Naive thymus-derived CD4-positive, alpha-beta T cell (primary cell): ENCODE data around the gene SLC22A23. TPM values are rescaled to one million over a fixed set of nuclear protein-coding genes. Genes with fewer than 3 reads are reported as not detected.

Experiments
- ATAC-seq: fragments of 150-1000 bp; cut with Tn5 transposase; 2 replicates; pipeline ENCODE4 v1.10.0; 2021; ENCODE audit warnings: mild to moderate bottlenecking, moderate library complexity
- CTCF ChIA-PET: fragments of 350-600 bp; sonication (Branson Sonifier 250); formaldehyde crosslinking; loops from one replicate; lab custom pipeline; 2021; ENCODE audit warnings: antibody characterized with exemption; lab: Charles Lee
- POLR2A ChIA-PET: fragments of 350-600 bp; sonication (Branson Sonifier 250); formaldehyde crosslinking; loops from one replicate; lab custom pipeline; 2021; ENCODE audit warnings: antibody characterized with exemption, inconsistent platforms; lab: Charles Lee
- DNase-seq, 9 donors: peaks; one replicate each; pipeline versions ENCODE4 v3.0.0 to v3.0.0-alpha.2; 2020 to 2022; ENCODE audit warnings: mixed read lengths in 1 of 9
- H3K27ac ChIP-seq: one replicate; pipeline ENCODE4 v1.7.0; 2013; ENCODE audit warnings: mild to moderate bottlenecking, low read depth, low read length, moderate library complexity
- H3K27me3 ChIP-seq, 2 donors: one replicate each; pipeline ENCODE4 v1.7.0; 2013; ENCODE audit warnings: low read length in 2 of 2, mild to moderate bottlenecking in 2 of 2, moderate library complexity in 2 of 2; ENCODE audit not compliant: control insufficient read depth in 2 of 2, insufficient read depth in 2 of 2
- H3K36me3 ChIP-seq, 3 experiments: 1 replicate in 2 of 3; 2 replicates in 1 of 3; pipeline ENCODE4 v1.7.0; 2013; ENCODE audit warnings: low read length in 3 of 3, mild to moderate bottlenecking in 3 of 3, moderate library complexity in 1 of 3; ENCODE audit not compliant: insufficient read depth in 3 of 3, control insufficient read depth in 2 of 3
- H3K4me1 ChIP-seq, 2 donors: one replicate each; pipeline ENCODE4 v1.7.0; 2013; ENCODE audit warnings: low read length in 2 of 2, mild to moderate bottlenecking in 2 of 2, moderate library complexity in 1 of 2; ENCODE audit not compliant: control insufficient read depth in 2 of 2, insufficient read depth in 2 of 2
- H3K4me3 ChIP-seq: 2 replicates; pipeline ENCODE4 v1.7.0; 2013; ENCODE audit warnings: mild to moderate bottlenecking, low read length
- H3K9me3 ChIP-seq, 3 experiments: 1 replicate in 2 of 3; 2 replicates in 1 of 3; pipeline ENCODE4 v1.7.0; 2013; ENCODE audit warnings: low read length in 3 of 3; ENCODE audit not compliant: control insufficient read depth in 2 of 3
- H3K27ac Mint-ChIP-seq, 9 donors: one replicate each; pipeline ENCODE4 v1.8.0; 2020 to 2022; ENCODE audit warnings: mixed read lengths in 9 of 9, mild to moderate bottlenecking in 8 of 9, moderate library complexity in 5 of 9, inconsistent platforms in 2 of 9
- H3K27me3 Mint-ChIP-seq, 5 donors: one replicate each; pipeline ENCODE4 v1.8.0; 2021 to 2022; ENCODE audit warnings: mixed read lengths in 5 of 5, mild to moderate bottlenecking in 1 of 5
- H3K36me3 Mint-ChIP-seq, 5 donors: one replicate each; pipeline ENCODE4 v1.8.0; 2020 to 2022; ENCODE audit warnings: mixed read lengths in 5 of 5, mild to moderate bottlenecking in 3 of 5, inconsistent platforms in 1 of 5
- H3K4me1 Mint-ChIP-seq, 7 donors: one replicate each; pipeline ENCODE4 v1.8.0; 2020 to 2022; ENCODE audit warnings: mixed read lengths in 7 of 7, mild to moderate bottlenecking in 3 of 7, inconsistent platforms in 1 of 7
- H3K4me3 Mint-ChIP-seq, 10 donors: one replicate each; pipeline ENCODE4 v1.8.0; 2020 to 2022; ENCODE audit warnings: mild to moderate bottlenecking in 10 of 10, mixed read lengths in 10 of 10, moderate library complexity in 6 of 10, inconsistent platforms in 2 of 10
- H3K9me3 Mint-ChIP-seq, 11 donors: one replicate each; pipeline ENCODE4 v1.8.0; 2020 to 2022; ENCODE audit warnings: mixed read lengths in 11 of 11, mild to moderate bottlenecking in 4 of 11, inconsistent platforms in 1 of 11, moderate library complexity in 1 of 11
- intact Hi-C, 2 donors: fragments of 100-400 bp; cut with micrococcal nuclease; formaldehyde crosslinking; loops; one replicate each; pipeline ENCODE4 v1.15.1; 2023
- polyA plus RNA-seq, 2 donors: library from polyadenylated mRNA; unstranded; fragments of 300-500 nt; fragmentation: Illumina TruSeq; gene quantifications; one replicate each; pipeline ENCODE4 v1.2.3, GENCODE V29; 2021
- total RNA-seq, 6 experiments: library from RNA in 5 of 6; stranded (reverse) in 5 of 6; gene quantifications; 1 replicate in 5 of 6; 2 replicates in 1 of 6; pipeline ENCODE4 v1.2.3 and lab custom pipeline; 2021 to 2026

SLC22A23 gene
- total and polyA plus RNA-seq, 7 experiments from 2014 or later: 1.1 to 23.8 (median 13.6) TPM

- H3K36me3 Mint-ChIP-seq: peaks cover 0 to 16% (median 0%) of the 10 kb centered on the region in 5 donors
- H3K36me3 ChIP-seq: no peaks in the 10 kb centered on the region
- H3K27ac Mint-ChIP-seq: peak overlapping the region in 1 of 9 donors; percentile 43
- CTCF ChIA-PET: no interaction called here
- H3K9me3 Mint-ChIP-seq: no peaks in the 10 kb centered on the region
- no peaks in the 10 kb centered on the region for H3K27me3 Mint-ChIP-seq
- intact Hi-C loops: no loop called here
- H3K9me3 ChIP-seq: no peaks in the 10 kb centered on the region
- no peak overlapping the region for H3K4me3 Mint-ChIP-seq
- H3K27ac ChIP-seq: no peak overlapping the region
- DNase-seq: no peak
- no peak for ATAC-seq
- POLR2A ChIA-PET: no interaction called here
- no peaks in the 10 kb centered on the region for H3K4me1 ChIP-seq
- H3K4me3 ChIP-seq: no peak overlapping the region
- H3K4me1 Mint-ChIP-seq: peaks cover 0 to 1% (median 0%) of the 10 kb centered on the region in 7 donors
- H3K27me3 ChIP-seq: no peaks in the 10 kb centered on the region
Measured at GRCh38 chr6:3392930-3393835, 63.7 kb downstream of the SLC22A23 start.

- no peaks in the 10 kb centered on the region for H3K4me1 ChIP-seq
- Mint-ChIP-seq H3K9me3 (no peaks in the 10 kb centered on the region), H3K27me3 (no peaks in the 10 kb centered on the region), H3K27ac (no peak overlapping the region), H3K4me3 (no peak overlapping the region), H3K36me3 (peaks cover 0 to 23% (median 8%) of the 10 kb centered on the region in 5 donors), H3K4me1 (peaks cover 0 to 5% (median 0%) of the 10 kb centered on the region in 7 donors)
- no peaks in the 10 kb centered on the region for H3K36me3 ChIP-seq
- intact Hi-C loops: no loop called here
- no peak for DNase-seq
- no peak overlapping the region for H3K4me3 ChIP-seq
- H3K27ac ChIP-seq: no peak overlapping the region
- no peak for ATAC-seq
- ChIA-PET POLR2A (no interaction called here), CTCF (no interaction called here)
- no peaks in the 10 kb centered on the region for H3K9me3 ChIP-seq
- no peaks in the 10 kb centered on the region for H3K27me3 ChIP-seq
Measured at GRCh38 chr6:3391902-3392458, 64.9 kb downstream of the SLC22A23 start.

- no peaks in the 10 kb centered on the region for H3K36me3 ChIP-seq
- Mint-ChIP-seq H3K36me3 (peaks cover 0 to 22% (median 9%) of the 10 kb centered on the region in 5 donors), H3K27me3 (no peaks in the 10 kb centered on the region), H3K27ac (no peak overlapping the region), H3K9me3 (no peaks in the 10 kb centered on the region), H3K4me3 (no peak overlapping the region), H3K4me1 (peaks cover 0 to 10% (median 0%) of the 10 kb centered on the region in 7 donors)
- DNase-seq (no peak), ATAC-seq (no peak)
- intact Hi-C loops: no loop called here
- CTCF ChIA-PET: no interaction called here
- no peaks in the 10 kb centered on the region for H3K4me1 ChIP-seq
- no peaks in the 10 kb centered on the region for H3K27me3 ChIP-seq
- no peaks in the 10 kb centered on the region for H3K9me3 ChIP-seq
- POLR2A ChIA-PET: no interaction called here
- H3K27ac ChIP-seq: no peak overlapping the region
- no peak overlapping the region for H3K4me3 ChIP-seq
Measured at GRCh38 chr6:3390698-3391097, 66.2 kb downstream of the SLC22A23 start.

- Histone ChIP-seq H3K27me3 (no peaks in the 10 kb centered on the region), H3K9me3 (no peaks in the 10 kb centered on the region), H3K4me3 (no peak overlapping the region), H3K27ac (no peak overlapping the region), H3K4me1 (no peaks in the 10 kb centered on the region), H3K36me3 (no peaks in the 10 kb centered on the region)
- Mint-ChIP-seq H3K4me1 (peaks cover 0 to 15% (median 0%) of the 10 kb centered on the region in 7 donors), H3K4me3 (no peak overlapping the region), H3K27ac (peak overlapping the region in 1 of 9 donors; percentile 37), H3K36me3 (peaks cover 0 to 22% (median 9%) of the 10 kb centered on the region in 5 donors), H3K27me3 (peaks cover 0 to 2% (median 0%) of the 10 kb centered on the region in 5 donors), H3K9me3 (no peaks in the 10 kb centered on the region)
- ChIA-PET CTCF (no interaction called here), POLR2A (no interaction called here)
- ATAC-seq (no peak), DNase-seq (no peak)
- intact Hi-C loops: no loop called here
Measured at GRCh38 chr6:3389390-3390167, 67.3 kb downstream of the SLC22A23 start.

GRCh38 chr6:3388786-3389185 lies 68.1 kb downstream of the SLC22A23 start:
- intact Hi-C loops: no loop called here
- H3K4me3 ChIP-seq: no peak overlapping the region
- peaks cover 0 to 16% (median 0%) of the 10 kb centered on the region in 7 donors for H3K4me1 Mint-ChIP-seq
- CTCF ChIA-PET: no interaction called here
- H3K27me3 ChIP-seq: no peaks in the 10 kb centered on the region
- no peak overlapping the region for H3K27ac ChIP-seq
- no peaks in the 10 kb centered on the region for H3K36me3 ChIP-seq
- H3K27me3 Mint-ChIP-seq: peaks cover 0 to 2% (median 0%) of the 10 kb centered on the region in 5 donors
- H3K9me3 Mint-ChIP-seq: no peaks in the 10 kb centered on the region
- H3K36me3 Mint-ChIP-seq: peaks cover 0 to 18% (median 9%) of the 10 kb centered on the region in 5 donors
- no peak overlapping the region for H3K27ac Mint-ChIP-seq
- H3K4me3 Mint-ChIP-seq: no peak overlapping the region
- ATAC-seq (no peak), DNase-seq (no peak)
- POLR2A ChIA-PET: interaction anchor here (1.0 kb wide), 1 partner anchor 18 kb away, joined by 3 read pairs; no protein-coding TSS in a partner anchor
- H3K9me3 ChIP-seq: no peaks in the 10 kb centered on the region
- H3K4me1 ChIP-seq: no peaks in the 10 kb centered on the region

- H3K36me3 Mint-ChIP-seq: peaks cover 0 to 33% (median 9%) of the 10 kb centered on the region in 5 donors
- H3K27ac Mint-ChIP-seq: no peak overlapping the region
- H3K36me3 ChIP-seq: no peaks in the 10 kb centered on the region
- no peak overlapping the region for H3K27ac ChIP-seq
- no peaks in the 10 kb centered on the region for H3K27me3 ChIP-seq
- H3K9me3 Mint-ChIP-seq: no peaks in the 10 kb centered on the region
- ATAC-seq (no peak), DNase-seq (no peak)
- H3K4me3 ChIP-seq: no peak overlapping the region
- H3K4me3 Mint-ChIP-seq: no peak overlapping the region
- no peaks in the 10 kb centered on the region for H3K9me3 ChIP-seq
- peaks cover 0 to 2% (median 0%) of the 10 kb centered on the region in 5 donors for H3K27me3 Mint-ChIP-seq
- POLR2A ChIA-PET: no interaction called here
- no peaks in the 10 kb centered on the region for H3K4me1 ChIP-seq
- intact Hi-C loops: no loop called here
- CTCF ChIA-PET: no interaction called here
- H3K4me1 Mint-ChIP-seq: peaks cover 0 to 16% (median 4%) of the 10 kb centered on the region in 7 donors
Measured at GRCh38 chr6:3386374-3386857, 70.4 kb downstream of the SLC22A23 start.
